Activated B cell treated with CpG ODN at 0.5 μM for 24 hours (primary cell): ENCODE measurements around the gene OS9. TPM values are rescaled to one million over a fixed set of nuclear protein-coding genes. Genes with fewer than 3 reads are reported as not detected.

ENCODE experiments used
- ATAC-seq: fragments of 200-7000 bp; cut with Tn5 transposase; one replicate; pipeline ENCODE4 v1.10.0; 2021; ENCODE audit warnings: low read depth, mild to moderate bottlenecking, moderate library complexity
- CTCF ChIA-PET: fragments of 350-600 bp; sonication (Branson Sonifier 250); formaldehyde crosslinking; loops from one replicate; lab custom pipeline; 2021; ENCODE audit warnings: antibody characterized with exemption; lab: Charles Lee
- POLR2A ChIA-PET: fragments of 350-600 bp; sonication (Branson Sonifier 250); formaldehyde crosslinking; loops from one replicate; lab custom pipeline; 2021; ENCODE audit warnings: antibody characterized with exemption; lab: Charles Lee
- DNase-seq: peaks from one replicate; pipeline ENCODE4 v3.0.0; 2022
- H3K27ac Mint-ChIP-seq: one replicate; pipeline ENCODE4 v1.8.0; 2020; ENCODE audit warnings: mixed read lengths
- H3K27me3 Mint-ChIP-seq: one replicate; pipeline ENCODE4 v1.8.0; 2021; ENCODE audit warnings: mixed read lengths
- H3K36me3 Mint-ChIP-seq: one replicate; pipeline ENCODE4 v1.8.0; 2021; ENCODE audit warnings: low read depth, mixed read lengths
- H3K4me1 Mint-ChIP-seq: one replicate; pipeline ENCODE4 v1.8.0; 2021; ENCODE audit warnings: mixed read lengths
- H3K4me3 Mint-ChIP-seq: one replicate; pipeline ENCODE4 v1.8.0; 2020; ENCODE audit warnings: mild to moderate bottlenecking, mixed read lengths
- H3K9me3 Mint-ChIP-seq: one replicate; pipeline ENCODE4 v1.8.0; 2020; ENCODE audit warnings: mixed read lengths
- intact Hi-C: fragments of 100-400 bp; cut with micrococcal nuclease; formaldehyde crosslinking; loops from one replicate; pipeline ENCODE4 v1.15.1; 2024
- total RNA-seq: library from RNA; stranded (reverse); gene quantifications from 2 replicates; pipeline ENCODE4 v1.2.3, GENCODE V29; 2022
- TF ChIP-seq, protein P1 (sequence below): fragments of 200-600 bp; IDR thresholded peaks from one replicate; pipeline ENCODE4 v1.8.0; 2022; ENCODE audit warnings: antibody characterized with exemption, mild to moderate bottlenecking

The OS9 gene
- total RNA-seq, 1 donor from 2014 or later = 166 TPM

DNA sequence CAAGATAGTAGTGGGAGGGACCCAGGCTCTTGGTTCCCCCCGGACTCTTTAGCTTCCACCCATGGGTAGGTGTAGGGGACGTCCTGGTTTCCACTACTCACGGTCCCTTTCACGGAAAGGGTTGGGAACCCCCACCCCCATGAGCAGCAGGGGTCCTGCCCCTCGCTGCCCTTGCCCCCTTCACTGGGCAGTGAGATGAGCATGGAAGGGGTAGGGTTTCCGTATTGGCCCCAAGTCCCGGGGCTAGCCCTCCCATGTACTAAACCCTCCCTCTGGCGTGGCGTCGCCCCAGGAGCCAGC is 31.9 kb downstream of the OS9 start:
- Mint-ChIP-seq H3K9me3 (no peaks in the 10 kb centered on the region), H3K27ac (no peak overlapping the region), H3K36me3 (peaks cover 54% of the 10 kb centered on the region), H3K27me3 (no peaks in the 10 kb centered on the region), H3K4me1 (peaks cover 12% of the 10 kb centered on the region), H3K4me3 (no peak overlapping the region)
- no peak for DNase-seq
- intact Hi-C loops = no loop called here
- ChIA-PET POLR2A (no interaction called here), CTCF (no interaction called here)
- TF ChIP-seq, protein P1, sequence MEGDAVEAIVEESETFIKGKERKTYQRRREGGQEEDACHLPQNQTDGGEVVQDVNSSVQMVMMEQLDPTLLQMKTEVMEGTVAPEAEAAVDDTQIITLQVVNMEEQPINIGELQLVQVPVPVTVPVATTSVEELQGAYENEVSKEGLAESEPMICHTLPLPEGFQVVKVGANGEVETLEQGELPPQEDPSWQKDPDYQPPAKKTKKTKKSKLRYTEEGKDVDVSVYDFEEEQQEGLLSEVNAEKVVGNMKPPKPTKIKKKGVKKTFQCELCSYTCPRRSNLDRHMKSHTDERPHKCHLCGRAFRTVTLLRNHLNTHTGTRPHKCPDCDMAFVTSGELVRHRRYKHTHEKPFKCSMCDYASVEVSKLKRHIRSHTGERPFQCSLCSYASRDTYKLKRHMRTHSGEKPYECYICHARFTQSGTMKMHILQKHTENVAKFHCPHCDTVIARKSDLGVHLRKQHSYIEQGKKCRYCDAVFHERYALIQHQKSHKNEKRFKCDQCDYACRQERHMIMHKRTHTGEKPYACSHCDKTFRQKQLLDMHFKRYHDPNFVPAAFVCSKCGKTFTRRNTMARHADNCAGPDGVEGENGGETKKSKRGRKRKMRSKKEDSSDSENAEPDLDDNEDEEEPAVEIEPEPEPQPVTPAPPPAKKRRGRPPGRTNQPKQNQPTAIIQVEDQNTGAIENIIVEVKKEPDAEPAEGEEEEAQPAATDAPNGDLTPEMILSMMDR = no peak
- no peak for ATAC-seq

GRCh38 chr12:57726151-57726883 is 32.4 kb downstream of the OS9 start:
- TF ChIP-seq, protein P1 = no peak
- intact Hi-C loops = no loop called here
- Mint-ChIP-seq H3K36me3 (peaks cover 54% of the 10 kb centered on the region), H3K27ac (no peak overlapping the region), H3K4me3 (peak overlapping the region; percentile 58), H3K27me3 (no peaks in the 10 kb centered on the region), H3K4me1 (peaks cover 12% of the 10 kb centered on the region), H3K9me3 (no peaks in the 10 kb centered on the region)
- ChIA-PET POLR2A (no interaction called here), CTCF (no interaction called here)
- peak; percentile 41 for ATAC-seq
- no peak for DNase-seq

- no peaks in the 10 kb centered on the region for H3K27me3 Mint-ChIP-seq
- ChIA-PET CTCF (no interaction called here), POLR2A (no interaction called here)
- no peaks in the 10 kb centered on the region for H3K9me3 Mint-ChIP-seq
- H3K27ac Mint-ChIP-seq = no peak overlapping the region
- H3K36me3 Mint-ChIP-seq = peaks cover 54% of the 10 kb centered on the region
- intact Hi-C loops = no loop called here
- H3K4me3 Mint-ChIP-seq = no peak overlapping the region
- ATAC-seq (no peak), DNase-seq (no peak)
- TF ChIP-seq, protein P1 = no peak
- peaks cover 12% of the 10 kb centered on the region for H3K4me1 Mint-ChIP-seq
Observed at GRCh38 chr12:57726884-57727757, 33.2 kb downstream of the OS9 start.

- DNase-seq (no peak), ATAC-seq (no peak)
- TF ChIP-seq, protein P1 = no peak
- ChIA-PET CTCF (no interaction called here), POLR2A (no interaction called here)
- peaks cover 58% of the 10 kb centered on the region for H3K36me3 Mint-ChIP-seq
- H3K27me3 Mint-ChIP-seq = no peaks in the 10 kb centered on the region
- H3K4me3 Mint-ChIP-seq = no peak overlapping the region
- peaks cover 12% of the 10 kb centered on the region for H3K4me1 Mint-ChIP-seq
- intact Hi-C loops = no loop called here
- H3K9me3 Mint-ChIP-seq = no peaks in the 10 kb centered on the region
- no peak overlapping the region for H3K27ac Mint-ChIP-seq
Observed at GRCh38 chr12:57727758-57728395, 33.9 kb downstream of the OS9 start.
